Adipose tissue (tissue), 3 donors: ENCODE results near the gene CEP192. TPM values are rescaled to one million over a fixed set of nuclear protein-coding genes. Genes with fewer than 3 reads are reported as not detected.

Experiments used
- H3K27ac ChIP-seq: one replicate; pipeline ENCODE4 v1.5.1; 2013; ENCODE audit warnings: low read depth, low read length
- WGBS, 3 donors: extraction: QIAGEN DNeasy Blood & Tissue Kit; methylation state at CpG; one replicate each; pipeline ENCODE4 v1.1.7; 2013; 5-methylcytosine and 5-hydroxymethylcytosine counted together
- polyA plus RNA-seq, 3 donors: library from polyadenylated mRNA; stranded (reverse); fragments of 200-250 nt; gene quantifications; one replicate each; pipeline ENCODE4 v1.2.3, GENCODE V29; 2013
- donor health status: healthy with polysubstance abuse.
- donor health status: Bipolar disorder and iron deficiency.
- donor health status: healthy.

The CEP192 gene
- polyA plus RNA-seq, 3 donors: 6.2 to 8.9 (median 6.5) TPM

DNA sequence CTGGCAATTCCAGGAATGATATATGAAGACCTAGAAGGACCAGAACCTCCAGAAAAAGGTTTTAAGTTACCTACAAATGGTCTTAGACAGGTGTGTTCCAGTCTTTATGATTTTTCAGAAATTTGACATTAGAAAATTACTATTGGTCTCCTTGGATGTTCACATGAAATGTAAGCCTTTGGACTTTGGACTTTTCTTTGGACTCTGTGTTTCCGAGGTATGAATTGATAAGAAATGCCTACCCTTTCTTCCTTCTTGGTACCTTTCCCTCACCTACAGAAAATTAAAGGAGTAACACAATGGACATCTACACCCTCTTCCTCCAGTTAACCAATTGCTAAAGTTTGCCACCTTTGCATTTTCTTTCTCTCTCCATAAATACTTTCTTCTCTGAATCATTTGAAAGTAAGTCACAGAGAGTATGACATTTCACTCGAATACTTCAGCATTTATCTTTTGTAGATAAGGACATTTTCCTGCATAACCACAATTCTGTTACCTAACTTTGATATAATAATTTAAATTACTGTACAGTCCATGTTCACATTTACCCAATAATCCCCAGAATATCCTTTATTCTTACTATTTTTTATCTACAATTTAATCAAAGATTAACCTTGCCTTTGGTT lies 26.2 kb downstream of the CEP192 start:
- WGBS, 3 donors: 45 to 92% (median 89%) methylated on average over 2 of the region's 2 CpGs
- no peak overlapping the region for H3K27ac ChIP-seq

DNA sequence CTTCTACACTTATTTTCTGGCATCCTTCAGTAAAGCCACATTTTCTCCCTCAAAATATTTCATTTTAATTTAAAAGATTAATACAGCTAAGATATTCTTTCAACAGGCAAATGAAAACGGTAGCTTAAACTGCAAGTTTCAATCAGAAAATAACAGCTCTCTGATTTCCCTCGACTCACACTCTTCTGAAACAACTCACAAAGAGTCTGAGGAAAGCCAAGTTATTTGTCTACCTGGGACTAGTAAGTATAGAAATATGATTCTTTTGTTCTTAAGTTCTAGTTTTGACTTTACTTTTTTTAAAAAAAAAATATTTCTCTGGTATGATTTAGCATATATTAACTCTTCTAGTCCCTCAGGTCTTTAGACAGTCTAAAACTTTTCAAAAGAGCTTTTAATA lies 27.2 kb downstream of the CEP192 start:
- H3K27ac ChIP-seq: no peak overlapping the region
- 83 to 93% (median 88%) methylated on average over 2 of the region's 2 CpGs for WGBS, 3 donors

DNA sequence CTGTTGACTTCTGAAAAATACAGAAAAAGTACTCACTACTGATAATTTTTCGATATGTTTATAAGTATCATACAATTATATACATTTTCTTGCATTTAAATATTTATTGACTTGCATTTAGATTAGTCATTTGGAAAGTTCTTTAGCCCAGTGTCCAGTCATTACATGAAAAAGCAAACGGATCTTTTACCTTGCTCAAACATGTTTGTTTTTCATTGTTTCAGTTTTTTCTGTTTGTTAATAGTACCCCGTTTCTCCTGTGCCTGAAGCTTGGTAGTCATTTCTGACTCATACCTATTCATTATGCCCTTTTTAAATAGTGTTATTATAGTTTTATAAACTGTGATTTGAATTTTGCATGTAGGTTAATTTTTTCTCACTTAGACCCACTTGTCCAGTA lies 28.1 kb downstream of the CEP192 start:
- WGBS, 3 donors: 87 to 91% (median 88%) methylated on average over 3 of the region's 3 CpGs

DNA sequence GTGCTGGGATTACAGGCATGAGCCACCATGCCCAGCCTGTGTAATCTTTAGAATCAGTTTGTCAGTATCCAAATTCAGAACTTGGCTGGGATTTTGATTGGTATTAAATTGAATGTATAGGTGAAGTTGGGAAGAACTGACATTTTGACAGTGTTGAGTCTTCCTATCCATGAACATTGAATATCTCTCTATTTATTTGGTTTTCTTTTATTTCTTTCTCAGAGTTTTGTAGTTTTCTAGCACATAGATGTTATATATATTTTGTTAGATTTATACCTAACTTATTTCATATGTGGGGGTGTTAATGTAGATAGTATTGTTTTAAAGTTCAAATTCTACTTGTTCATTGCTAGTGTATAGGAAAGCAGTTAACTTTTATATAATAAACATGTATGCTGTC lies 31.5 kb downstream of the CEP192 start:
- H3K27ac ChIP-seq: no peak overlapping the region

More for the DNA sequence above, 28.1 kb downstream of the CEP192 start:
- no peak overlapping the region for H3K27ac ChIP-seq

DNA sequence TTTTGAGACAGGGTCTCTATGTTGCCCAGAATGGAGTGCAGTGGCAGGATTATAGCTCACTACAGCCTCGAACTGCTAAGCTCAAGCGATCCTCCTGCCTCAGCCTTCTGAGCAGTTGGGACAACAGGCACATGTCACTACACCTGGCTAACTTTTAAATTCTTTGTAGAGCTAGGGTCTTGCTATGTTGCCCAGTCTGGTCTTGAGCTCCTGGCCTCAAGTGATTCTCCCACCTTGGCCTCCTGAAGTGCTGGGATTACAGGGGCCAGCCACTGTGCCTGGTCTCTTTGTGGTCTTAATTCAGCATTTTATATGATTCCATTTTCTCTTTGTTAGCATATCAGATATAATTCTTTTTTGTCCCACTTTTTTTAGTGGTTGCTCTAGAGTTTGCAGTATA lies 34.1 kb downstream of the CEP192 start:
- no peak overlapping the region for H3K27ac ChIP-seq
- WGBS, 3 donors: 98 to 100% (median 99%) methylated on average over 2 of the region's 2 CpGs

DNA sequence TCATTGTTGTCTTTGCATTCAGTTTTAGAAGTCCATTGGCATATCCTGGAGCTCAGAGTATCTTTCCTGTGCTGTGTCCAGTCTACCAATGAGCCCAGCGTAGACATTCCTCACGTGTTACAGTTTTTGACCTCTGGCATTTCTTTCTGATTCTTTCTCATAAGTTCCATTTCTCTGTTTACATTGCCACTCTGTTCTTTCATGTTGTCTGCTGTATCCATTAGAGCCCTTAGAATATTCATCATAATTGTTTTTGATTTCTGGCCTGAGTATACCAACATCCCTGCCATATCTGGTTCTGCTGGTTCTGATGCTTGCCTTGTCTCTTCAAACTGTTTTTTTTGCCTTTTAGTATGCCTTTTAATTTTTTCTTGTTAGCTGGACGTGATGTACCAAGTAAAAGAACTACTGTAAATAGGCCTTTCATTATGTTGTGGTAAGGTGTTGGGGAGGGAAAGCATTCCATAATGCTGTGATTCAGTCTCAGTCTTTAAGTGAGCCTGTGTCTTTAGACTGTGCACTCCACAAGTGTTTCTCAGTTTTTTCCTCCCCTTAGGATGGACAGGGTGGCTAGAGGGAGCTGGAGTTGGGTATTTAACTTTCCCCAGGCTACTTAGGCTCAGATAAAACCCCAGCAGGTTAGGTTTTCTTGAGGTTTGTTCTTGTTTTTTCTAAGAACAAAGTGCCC lies 35.6 kb downstream of the CEP192 start:
- H3K27ac ChIP-seq: no peak overlapping the region
- WGBS, 3 donors: 90 to 94% (median 92%) methylated on average over 3 of the region's 3 CpGs

DNA sequence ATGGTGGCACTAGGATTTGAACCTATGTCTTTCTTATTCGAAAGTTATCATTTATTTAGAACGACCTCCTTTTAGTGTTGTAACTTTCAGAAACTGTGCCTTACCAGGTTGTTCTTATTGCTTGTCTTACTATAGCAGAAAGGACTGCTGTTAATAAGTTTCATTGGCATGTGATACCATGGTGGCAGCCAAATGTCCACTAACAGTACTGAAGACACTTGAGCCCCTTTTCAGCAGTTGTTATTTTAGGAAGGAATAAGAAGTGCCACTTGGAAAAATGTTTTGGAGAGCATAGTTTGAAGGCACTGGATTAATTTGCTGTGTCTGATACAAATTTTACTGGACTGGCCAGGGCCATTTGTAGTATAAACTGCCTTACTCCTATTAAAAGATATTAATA lies 37.7 kb downstream of the CEP192 start:
- WGBS, 3 donors: 90 to 99% (median 96%) methylated on average over 2 of the region's 2 CpGs
- no peak overlapping the region for H3K27ac ChIP-seq

DNA sequence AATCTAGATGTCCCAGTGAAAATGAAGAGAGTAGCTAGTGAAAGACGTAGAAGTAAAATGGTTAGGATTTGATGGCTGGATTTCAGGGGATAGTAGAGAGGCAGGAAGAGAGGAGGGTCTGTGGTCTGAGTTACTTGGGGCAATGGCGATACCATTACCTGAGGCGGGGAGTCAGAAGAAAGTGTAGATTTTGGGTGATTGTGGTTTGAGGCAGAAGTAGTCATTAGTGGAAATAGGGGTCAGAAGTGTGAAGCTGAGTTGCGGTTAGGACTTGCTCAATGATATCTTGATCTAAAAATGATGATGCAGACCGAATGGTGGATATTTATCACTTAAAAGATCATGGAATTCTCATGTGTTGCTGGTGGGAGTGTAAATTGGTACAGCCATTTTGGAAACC lies 41.0 kb downstream of the CEP192 start:
- 88 to 97% (median 92%) methylated on average over 5 of the region's 5 CpGs for WGBS, 3 donors
- no peak overlapping the region for H3K27ac ChIP-seq

DNA sequence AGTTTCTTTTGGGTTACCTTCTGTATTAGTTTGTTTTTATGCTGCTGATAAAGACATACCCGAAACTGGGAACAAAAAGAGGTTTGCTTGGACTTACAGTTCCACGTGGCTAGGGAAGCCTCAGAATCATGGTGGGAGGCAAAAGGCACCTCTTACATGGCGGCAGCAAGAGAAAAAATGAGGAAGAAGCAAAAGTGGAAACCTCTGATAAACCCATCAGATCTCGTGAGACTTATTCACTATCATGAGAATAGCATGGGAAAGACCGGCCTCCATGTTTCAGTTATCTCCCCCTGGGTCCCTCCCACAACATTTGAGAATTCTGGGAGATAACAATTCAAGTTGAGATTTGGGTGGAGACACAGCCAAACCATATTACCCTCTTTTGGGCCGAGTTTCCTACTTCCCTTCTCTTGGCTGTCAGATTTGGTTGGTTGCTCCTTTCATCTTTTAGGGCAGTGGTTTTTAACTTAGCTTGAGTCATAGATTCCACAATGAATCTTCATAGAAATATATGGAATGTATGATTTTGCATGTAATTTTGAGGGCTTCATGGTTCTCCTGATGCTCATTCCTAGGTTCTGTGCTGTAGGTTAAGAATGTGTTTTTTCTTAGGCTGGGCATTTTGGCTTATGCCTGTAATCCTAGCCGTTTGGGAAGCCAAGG lies 44.2 kb downstream of the CEP192 start:
- no peak overlapping the region for H3K27ac ChIP-seq
- WGBS, 3 donors: 94 to 96% (median 94%) methylated on average over 7 of the region's 7 CpGs

DNA sequence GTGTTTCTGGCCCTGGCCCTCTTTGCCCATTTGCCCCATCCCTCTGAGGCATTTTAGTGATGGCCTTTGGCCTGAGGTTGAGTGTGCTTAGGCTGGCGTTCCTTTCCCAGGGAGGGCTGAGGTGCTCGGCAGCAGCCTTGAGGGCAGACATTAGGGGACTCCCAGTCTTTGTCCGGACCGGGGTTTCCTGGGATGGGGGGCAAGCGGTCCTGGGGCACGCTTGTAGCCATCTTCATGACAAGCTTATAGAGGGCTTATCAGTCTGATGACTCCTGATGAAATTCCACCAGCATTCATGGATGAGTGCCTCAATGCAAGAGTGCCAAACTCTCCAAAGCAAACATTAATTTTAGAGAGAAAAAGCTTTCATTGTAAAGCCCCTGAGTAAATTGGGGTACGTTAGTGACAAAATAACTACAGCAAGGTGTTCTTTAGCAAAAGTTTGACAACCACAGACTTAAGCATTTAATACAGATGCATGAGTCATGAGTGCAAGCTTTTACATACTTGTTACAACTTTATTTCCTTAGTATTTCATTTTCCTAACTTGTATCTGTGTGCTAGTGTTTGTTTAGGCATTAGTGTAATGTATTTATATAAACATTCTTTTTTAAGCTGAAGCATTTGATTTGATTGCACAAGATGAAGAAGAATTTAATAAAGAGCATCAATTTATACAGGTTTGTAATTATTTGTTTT lies 45.6 kb downstream of the CEP192 start:
- H3K27ac ChIP-seq: no peak overlapping the region
- 84 to 94% (median 94%) methylated on average over 7 of the region's 7 CpGs for WGBS, 3 donors

DNA sequence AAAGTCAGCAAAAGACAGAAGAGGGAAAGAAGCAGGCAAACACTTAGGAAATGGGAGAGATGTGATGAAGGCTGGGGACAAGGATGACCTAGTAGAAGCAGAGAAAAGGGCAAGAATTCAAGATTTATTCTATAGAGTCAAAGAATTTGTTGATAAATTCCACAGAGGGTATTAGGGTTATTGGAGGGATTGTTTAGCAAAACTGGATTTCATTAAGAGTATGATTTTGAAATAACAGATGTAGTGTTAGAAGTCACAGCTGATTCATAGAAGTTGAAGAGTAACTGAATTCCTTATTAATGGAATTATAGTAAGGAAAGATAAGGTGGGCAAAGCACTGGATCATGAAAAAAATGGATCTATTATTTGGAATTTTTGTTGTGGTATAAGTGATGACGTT lies 48.6 kb downstream of the CEP192 start:
- WGBS, 3 donors: 92 to 97% (median 93%) methylated on average over 1 of the region's 1 CpG
- no peak overlapping the region for H3K27ac ChIP-seq

DNA sequence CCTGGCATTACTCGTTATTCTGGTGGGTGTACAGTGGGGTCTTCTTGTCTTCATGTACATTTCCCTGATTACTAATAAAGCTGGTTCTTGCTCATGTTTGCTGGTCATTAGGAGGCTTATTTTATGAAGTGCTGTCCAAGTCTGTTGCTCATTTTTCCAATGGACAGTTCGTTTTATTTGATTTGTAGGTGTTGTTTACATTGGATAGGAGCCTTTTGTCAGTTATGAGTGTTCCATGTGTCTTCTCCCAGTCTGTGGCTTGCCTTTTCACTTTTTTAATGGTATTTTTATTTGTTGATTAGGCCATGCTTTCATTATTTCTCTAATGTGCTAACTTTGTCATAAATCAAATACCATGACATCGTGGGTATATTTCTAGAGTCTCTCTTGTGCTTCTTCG lies 51.9 kb downstream of the CEP192 start:
- 89 to 95% (median 94%) methylated on average over 4 of the region's 4 CpGs for WGBS, 3 donors
- no peak overlapping the region for H3K27ac ChIP-seq

DNA sequence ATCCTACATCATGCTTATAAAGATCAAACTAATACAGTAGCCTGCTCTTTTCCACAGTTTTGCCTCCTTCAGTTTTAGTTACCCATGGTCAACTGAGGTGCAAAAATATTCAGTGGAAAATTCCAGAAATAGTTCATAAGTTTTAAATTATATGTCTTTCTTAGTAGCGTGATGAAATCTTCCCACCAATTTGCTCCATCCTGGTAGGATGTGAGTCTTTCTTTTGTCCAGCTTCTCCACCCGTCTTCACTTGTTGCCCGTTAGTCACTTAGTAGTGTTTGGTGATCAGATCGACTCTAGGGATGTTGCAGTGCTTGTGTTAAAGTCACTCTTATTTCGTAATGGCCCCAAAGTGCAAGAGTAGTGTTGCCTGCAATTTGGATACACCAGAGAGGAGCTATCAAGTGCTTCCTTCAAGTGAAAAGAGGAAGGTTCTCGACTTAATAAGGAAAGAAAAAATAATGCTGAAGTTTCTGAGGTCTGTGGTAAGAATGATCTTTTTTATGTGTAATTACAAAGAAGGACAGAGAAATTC lies 57.0 kb downstream of the CEP192 start:
- no peak overlapping the region for H3K27ac ChIP-seq
- WGBS, 3 donors: 58 to 95% (median 78%) methylated on average over 6 of the region's 6 CpGs

DNA sequence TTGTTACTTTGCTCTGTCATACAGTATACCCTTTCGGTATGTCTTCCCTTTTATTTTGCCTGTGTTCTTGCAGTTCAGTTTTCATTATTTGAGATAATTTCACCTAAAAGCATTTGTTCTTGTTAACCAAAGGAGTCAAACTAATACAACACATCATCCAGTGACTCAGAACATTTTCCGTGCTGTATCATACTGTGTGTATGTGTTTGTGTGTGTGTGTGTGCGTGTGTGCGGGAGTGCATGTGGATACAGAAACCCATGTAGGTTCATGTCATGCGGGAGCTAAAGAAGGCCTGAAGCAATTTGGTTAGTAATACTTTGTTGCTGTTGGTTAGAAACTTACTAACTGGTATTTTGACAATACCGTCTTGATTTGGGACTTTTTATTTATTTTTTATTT lies 60.0 kb downstream of the CEP192 start:
- 98 to 99% (median 99%) methylated on average over 6 of the region's 6 CpGs for WGBS, 3 donors
- no peak overlapping the region for H3K27ac ChIP-seq

DNA sequence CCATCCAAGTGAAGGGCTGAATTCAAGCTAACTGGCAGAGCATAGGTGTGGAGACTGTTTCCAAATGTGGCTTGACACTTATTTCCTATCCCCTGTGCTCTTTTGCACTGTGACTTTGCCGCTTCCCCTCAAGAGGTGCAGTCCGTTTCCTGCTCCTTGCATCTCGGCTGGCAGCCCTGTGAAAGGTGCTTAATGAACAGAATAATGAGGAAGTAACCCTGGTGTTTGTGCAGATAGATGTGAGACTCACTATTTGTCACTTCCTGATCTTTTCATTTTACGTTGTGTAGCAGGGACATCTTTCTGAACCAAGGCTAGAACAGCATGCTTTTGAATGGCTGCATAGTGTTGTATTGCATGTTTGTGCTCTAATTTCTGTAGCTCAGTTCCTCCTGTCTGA lies 60.8 kb downstream of the CEP192 start:
- H3K27ac ChIP-seq: no peak overlapping the region
- 51 to 82% (median 53%) methylated on average over 4 of the region's 4 CpGs for WGBS, 3 donors

DNA sequence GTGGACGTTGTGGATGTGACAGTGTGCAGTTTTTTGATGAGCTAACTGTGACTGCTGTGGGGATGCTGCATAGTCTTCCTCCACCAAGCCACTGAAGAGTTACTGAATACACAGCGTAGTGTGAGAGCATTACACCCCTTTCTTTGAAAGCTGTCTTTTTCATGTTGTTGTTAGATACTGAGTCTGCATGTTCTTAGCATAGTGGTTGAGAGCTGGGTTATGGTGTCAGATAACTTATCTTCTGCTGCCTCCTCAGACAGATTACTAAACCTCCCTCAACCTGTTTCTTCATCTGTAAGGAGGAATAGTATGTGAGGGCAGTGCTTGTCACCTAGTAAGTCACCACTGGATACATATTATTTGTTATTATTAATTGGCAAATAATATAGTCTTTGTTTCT lies 63.2 kb downstream of the CEP192 start:
- no peak overlapping the region for H3K27ac ChIP-seq
- 85 to 92% (median 87%) methylated on average over 2 of the region's 2 CpGs for WGBS, 3 donors

DNA sequence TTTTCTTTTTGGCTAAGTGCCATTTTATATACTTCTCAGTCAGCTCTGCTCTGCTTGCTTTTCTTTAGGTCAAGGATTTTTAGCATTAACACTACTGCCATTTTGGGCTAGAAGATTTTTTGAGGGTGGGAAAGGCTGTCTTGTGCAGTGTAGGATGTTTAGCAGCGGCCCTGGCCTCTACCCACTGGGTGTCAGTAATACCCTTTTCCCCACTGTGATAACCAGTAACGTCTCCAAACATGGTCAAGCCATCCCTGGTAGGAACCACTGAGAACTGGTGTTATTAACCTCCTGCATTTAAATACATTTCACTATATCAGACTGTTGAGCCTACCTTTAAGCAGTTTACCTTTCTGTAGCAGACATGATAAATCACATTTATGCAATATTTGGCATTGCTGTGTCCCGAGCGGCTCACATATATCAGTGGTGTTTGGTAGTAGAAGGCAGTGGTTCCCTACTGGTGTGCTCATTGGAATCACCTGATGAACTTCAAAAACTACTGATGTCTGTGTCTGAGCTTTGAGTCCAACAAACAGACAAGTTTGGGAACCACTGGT lies 70.5 kb downstream of the CEP192 start:
- 87 to 91% (median 90%) methylated on average over 4 of the region's 4 CpGs for WGBS, 3 donors
- no peak overlapping the region for H3K27ac ChIP-seq

DNA sequence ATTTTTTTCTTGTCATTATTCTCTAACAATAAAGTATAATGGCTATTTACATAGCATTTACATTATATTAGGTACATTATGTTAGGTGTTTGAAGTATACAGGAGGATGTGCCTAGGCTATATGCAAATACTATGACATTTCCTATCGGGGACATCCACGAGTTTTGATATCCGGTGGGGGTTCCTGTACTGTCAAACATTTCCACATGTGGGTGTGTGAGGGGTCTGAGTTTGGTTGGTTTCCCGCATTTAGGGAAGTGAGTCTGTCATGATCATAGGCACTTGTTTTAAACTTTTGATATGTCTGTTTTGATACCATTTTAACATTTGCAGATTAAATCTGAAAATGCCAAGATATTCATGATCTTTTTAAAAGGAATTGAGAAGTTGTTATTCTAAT lies 76.0 kb downstream of the CEP192 start:
- H3K27ac ChIP-seq: no peak overlapping the region
- whole genome bisulfite sequencing, 3 donors: 35 to 80% (median 60%) methylated on average over 4 of the region's 4 CpGs

DNA sequence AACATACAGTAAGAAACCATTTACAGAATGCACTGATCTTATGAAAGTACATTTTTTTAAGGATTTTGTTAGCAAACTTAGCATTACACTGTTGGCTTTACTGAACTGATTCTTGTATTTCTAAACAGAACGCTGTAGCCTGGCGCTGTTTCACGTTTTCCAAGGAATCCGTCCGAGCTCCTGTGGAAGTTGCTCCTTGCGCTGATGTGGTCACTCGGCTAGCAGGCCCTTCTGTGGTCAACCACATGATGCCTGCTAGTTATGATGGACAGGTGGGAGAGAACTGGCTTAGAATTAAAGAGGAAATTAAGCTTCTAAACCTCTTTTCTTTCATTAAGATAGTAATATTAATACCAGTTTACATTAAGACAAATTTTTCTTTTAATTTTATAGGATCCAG lies 76.8 kb downstream of the CEP192 start:
- 70 to 93% (median 86%) methylated on average over 7 of the region's 7 CpGs for WGBS, 3 donors
- H3K27ac ChIP-seq: no peak overlapping the region
